ENCODE data around the gene SYNJ2.

The SYNJ2 gene

GRCh38 chr6:158067436-158068015, 85.9 kb downstream of the SYNJ2 start:
- no peak for TF ChIP-seq CTCF (conservative IDR thresholded peaks at IDR 0.05)
- H3K27ac ChIP-seq, result no peak overlapping the region

GRCh38 chr6:158068156-158068892, 86.7 kb downstream of the SYNJ2 start:
- no peak overlapping the region for H3K27ac ChIP-seq
- TF ChIP-seq CTCF (conservative IDR thresholded peaks at IDR 0.05), result no peak

- no peak overlapping the region for H3K27ac ChIP-seq
- no peak for TF ChIP-seq CTCF (conservative IDR thresholded peaks at IDR 0.05)
These were observed 87.5 kb downstream of the SYNJ2 start for GRCh38 chr6:158068893-158069799.

GRCh38 chr6:158069800-158070195, 88.1 kb downstream of the SYNJ2 start:
- no peak overlapping the region for H3K27ac ChIP-seq
- TF ChIP-seq CTCF (conservative IDR thresholded peaks at IDR 0.05), result no peak

GRCh38 chr6:158070513-158070912, 88.8 kb downstream of the SYNJ2 start:
- no peak for TF ChIP-seq CTCF (conservative IDR thresholded peaks at IDR 0.05)
- H3K27ac ChIP-seq, result no peak overlapping the region

GRCh38 chr6:158071121-158072082, 89.7 kb downstream of the SYNJ2 start:
- no peak for TF ChIP-seq CTCF (conservative IDR thresholded peaks at IDR 0.05)
- H3K27ac ChIP-seq, result no peak overlapping the region
